ENCODE results near the gene NMRK1.

NMRK1 gene

DNA sequence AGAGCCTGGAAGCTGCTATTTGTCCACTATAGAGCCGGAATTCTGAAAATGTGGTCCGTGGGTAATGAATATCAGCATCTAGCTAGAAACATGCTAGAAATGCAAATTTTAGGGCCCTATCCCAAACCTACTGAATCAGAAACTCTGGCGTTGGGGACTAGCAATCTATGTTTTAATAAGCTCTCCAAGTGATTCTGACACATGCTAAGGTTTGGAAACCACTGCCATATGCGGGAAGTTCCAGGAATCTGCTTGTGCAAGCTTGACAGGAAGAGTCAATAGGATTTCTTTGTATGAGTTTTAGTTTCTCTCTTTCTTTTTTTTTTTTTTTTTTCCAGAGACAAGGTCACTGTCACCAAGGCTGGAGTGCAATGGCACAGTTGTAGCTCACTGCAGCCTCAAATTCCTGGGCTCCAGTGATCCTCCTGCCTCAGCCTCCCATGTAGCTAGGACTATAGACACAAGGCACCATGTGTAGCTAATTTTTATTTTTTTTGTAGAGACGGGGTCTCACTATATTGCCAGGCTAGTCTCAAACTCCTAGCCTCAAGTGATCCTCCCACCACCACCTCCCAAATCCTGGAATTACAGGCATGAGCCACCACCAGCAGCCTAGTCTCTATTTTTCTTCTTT, 33.5 kb downstream of the NMRK1 start (continued):
- no peak for TF ChIP-seq ZNF670 (tag by site-specific recombination; IDR thresholded peaks at IDR 0.05; ENCODE audit: low read depth)
- no peak for TF ChIP-seq IKZF3 (tag by site-specific recombination; IDR thresholded peaks at IDR 0.05)

DNA sequence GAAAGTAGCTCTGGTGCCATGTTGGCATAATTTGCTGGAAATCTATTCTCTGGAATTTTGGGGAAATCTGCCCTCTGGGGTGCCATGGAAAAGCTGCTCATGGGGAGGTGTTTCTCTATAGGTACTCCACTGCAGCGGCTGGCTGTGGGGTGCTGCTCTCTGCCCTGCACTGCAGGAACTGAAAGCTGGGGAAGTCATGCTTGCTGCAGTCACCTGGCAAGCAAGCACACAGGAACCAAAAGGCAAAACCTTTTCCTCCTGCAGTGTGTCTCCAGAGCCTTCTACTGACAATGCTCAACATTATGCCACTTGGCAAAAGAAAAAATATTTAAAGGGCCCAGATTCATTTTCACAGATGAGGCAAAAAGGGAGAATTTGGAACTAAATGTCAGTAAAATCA, 34.1 kb downstream of the NMRK1 start:
- TF ChIP-seq ZNF658 (tag by site-specific recombination; IDR thresholded peaks at IDR 0.05) (no peak), ZNF280C (tag by site-specific recombination; IDR thresholded peaks at IDR 0.05) (no peak), REPIN1 (tag by site-specific recombination; IDR thresholded peaks at IDR 0.05; ENCODE audit: low read depth) (no peak)
- ChIA-PET CTCF (interaction anchor here (0.6 to 0.7 kb wide), 3 partner anchors 51 to 836 kb away, joined by 3 to 4 read pairs (median 3); partner anchors contain the start of gene PCSK5), POLR2A (interaction anchor here (1.2 kb wide), 1 partner anchor 26 kb away, joined by 3 read pairs; the partner anchor contains the start of gene CARNMT1)
- H3K4me3 ChIP-seq (ENCODE audit: low read depth, low read length), result no peak overlapping the region
- H3K27ac ChIP-seq (ENCODE audit: extremely low read depth, low read depth, low read length), result no peak overlapping the region
- no peaks in the 10 kb centered on the region for H3K9me3 ChIP-seq (ENCODE audit: control insufficient read depth, insufficient read depth, low read depth, low read length)
- no peaks in the 10 kb centered on the region for H3K36me3 ChIP-seq (ENCODE audit: control insufficient read depth in 2 of 2, insufficient read depth in 1 of 2, low read length in 2 of 2)
- H3K4me1 ChIP-seq (ENCODE audit: control insufficient read depth, insufficient read depth, low read length), result no peaks in the 10 kb centered on the region

DNA sequence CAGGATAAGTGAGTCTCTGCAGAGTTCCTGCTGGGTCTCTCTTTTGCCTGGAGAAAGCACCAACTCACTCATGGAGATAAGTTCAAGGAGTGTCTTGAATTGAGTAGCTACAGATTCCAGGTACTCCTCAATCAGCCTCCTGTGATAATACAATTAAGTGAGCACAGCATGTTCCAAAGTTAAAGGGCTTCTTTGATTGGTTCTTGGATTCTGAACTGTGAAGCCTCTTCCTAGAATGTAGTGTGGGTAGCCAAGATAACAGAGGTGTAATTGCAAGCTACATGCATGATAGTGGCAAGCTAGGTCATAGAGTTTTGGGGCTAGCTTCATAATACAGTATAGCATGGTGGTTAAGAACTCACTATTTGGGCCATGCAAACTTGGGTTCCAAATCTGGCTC, 36.7 kb downstream of the NMRK1 start:
- H3K4me3 ChIP-seq (ENCODE audit: low read depth, low read length), result no peak overlapping the region
- TF ChIP-seq ZNF18 (tag by site-specific recombination; IDR thresholded peaks at IDR 0.05), result no peak
- TF ChIP-seq ZNF2 (tag by site-specific recombination; IDR thresholded peaks at IDR 0.05), result no peak
- TF ChIP-seq ZNF350 (tag by site-specific recombination; IDR thresholded peaks at IDR 0.05), result no peak
- no peak for TF ChIP-seq ZNF747 (tag by site-specific recombination; IDR thresholded peaks at IDR 0.05)
- no peak for TF ChIP-seq ZSCAN4 (tag by site-specific recombination; IDR thresholded peaks at IDR 0.05)
- no peak for TF ChIP-seq ZNF248 (tag by site-specific recombination; IDR thresholded peaks at IDR 0.05)
- TF ChIP-seq ZNF416 (tag by site-specific recombination; IDR thresholded peaks at IDR 0.05), result no peak
- TF ChIP-seq ZNF10 (tag by site-specific recombination; IDR thresholded peaks at IDR 0.05), result no peak
- no peak for TF ChIP-seq ZNF169 (tag by site-specific recombination; IDR thresholded peaks at IDR 0.05)
- no peak for TF ChIP-seq KLF8 (tag by site-specific recombination; IDR thresholded peaks at IDR 0.05)
- TF ChIP-seq ZNF830 (tag by site-specific recombination; IDR thresholded peaks at IDR 0.05; ENCODE audit: low read depth), result no peak
- no peak for TF ChIP-seq HIC1 (tag by site-specific recombination; IDR thresholded peaks at IDR 0.05)
- TF ChIP-seq ZNF843 (tag by site-specific recombination; IDR thresholded peaks at IDR 0.05), result no peak
- TF ChIP-seq ZNF785 (tag by site-specific recombination; IDR thresholded peaks at IDR 0.05), result no peak
- no peak for TF ChIP-seq YY1 (tag by site-specific recombination; IDR thresholded peaks at IDR 0.05)
- no peak for TF ChIP-seq PRDM1 (tag by site-specific recombination; IDR thresholded peaks at IDR 0.05)
- TF ChIP-seq SP2 (tag by site-specific recombination; IDR thresholded peaks at IDR 0.05), result no peak
- no peak for TF ChIP-seq ZNF530 (tag by site-specific recombination; IDR thresholded peaks at IDR 0.05; ENCODE audit: low read depth)
- no peak for TF ChIP-seq ZNF677 (tag by site-specific recombination; IDR thresholded peaks at IDR 0.05)
- no peak for TF ChIP-seq GLI4 (tag by site-specific recombination; IDR thresholded peaks at IDR 0.05)
- H3K36me3 ChIP-seq (ENCODE audit: control insufficient read depth in 2 of 2, insufficient read depth in 1 of 2, low read length in 2 of 2), result no peaks in the 10 kb centered on the region
- ChIA-PET POLR2A (no interaction called here), CTCF (interaction anchor here (0.6 to 1.1 kb wide), 3 partner anchors 10 to 278 kb away, joined by 3 to 4 read pairs (median 3); no protein-coding TSS in a partner anchor)
- H3K27ac ChIP-seq (ENCODE audit: extremely low read depth, low read depth, low read length), result no peak overlapping the region
- no peaks in the 10 kb centered on the region for H3K9me3 ChIP-seq (ENCODE audit: control insufficient read depth, insufficient read depth, low read depth, low read length)
- no peaks in the 10 kb centered on the region for H3K4me1 ChIP-seq (ENCODE audit: control insufficient read depth, insufficient read depth, low read length)

All from HEK293 (cell line).